ENCODE data around the gene SHB. TPM values are rescaled to one million over a fixed set of nuclear protein-coding genes. Genes with fewer than 3 reads are reported as not detected.
"Not testable (repeated sequence)": the region's sequence is repeated elsewhere in the genome, so short reads cannot be mapped to it uniquely, and the experiment has no call there.

Gene SHB
- total and polyA plus RNA-seq, 2 of the 13 experiments (the other 11 are each of a cell fraction or from before 2014, with no cell fraction given): 19.4 to 20.7 TPM

- Histone ChIP-seq H3K4me1 (ENCODE audit: insufficient read depth, low read length) (peaks cover 95% of the 10 kb centered on the region), H3K36me3 (replicated peaks in 1 of 2; ENCODE audit: control insufficient read depth in 1 of 2, insufficient read depth in 2 of 2, low read length in 2 of 2) (peaks cover 4 to 41% of the 10 kb centered on the region in 2 experiments; a peak in 4 of 5 replicates), H3K79me2 (ENCODE audit: insufficient read depth, low read length) (peaks cover 86% of the 10 kb centered on the region), H3K27ac (ENCODE audit: extremely low read length, insufficient read depth, low read length) (peak overlapping the region; percentile 92), H3K4me2 (ENCODE audit: low read depth, low read length) (0 out of 2 replicates have a peak overlapping the region, but pooled peaks have one; percentile 82)
- H3K4me3 ChIP-seq (replicated peaks in 1 of 3; ENCODE audit: insufficient read depth in 1 of 3, low read depth in 2 of 3, low read length in 3 of 3); CTCF ChIA-PET (ENCODE audit: low intra/inter-chr PET ratio, low total read pairs); FAIRE-seq; ATAC-seq; H3K27me3 ChIP-seq (ENCODE audit: control insufficient read depth in 1 of 2, insufficient read depth in 2 of 2, low read length in 2 of 2); in situ Hi-C loops (cut with HindIII; ENCODE audit: extremely low pct_ligation_motif_present, low pct_unique_long_range_greater_than_20kb); DNase-seq (ENCODE audit: low spot score); H3K9ac ChIP-seq (ENCODE audit: insufficient read depth, low read depth, low read length); BruUV-seq (replicated peaks); H4K20me1 ChIP-seq (ENCODE audit: insufficient read depth, low read length); H2AFZ ChIP-seq (ENCODE audit: low read length); H3K9me3 ChIP-seq (ENCODE audit: low read length): not testable (repeated sequence)
- intact Hi-C loops (cut with micrococcal nuclease; ENCODE audit: unreplicated experiment): loop anchor here (5.0 to 10.0 kb wide), 2 partner anchors 79 to 389 kb away; no protein-coding TSS in a partner anchor
- 92% methylated on average over 10 of the region's 10 CpGs for WGBS (ENCODE audit: low lambda C conversion rate)
- POLR2A ChIA-PET: interaction anchor here (0.7 to 1.8 kb wide), 2 partner anchors 13 to 19 kb away, joined by 4 read pairs; no protein-coding TSS in a partner anchor
- peak; percentile 44; the same call in 1 of the 2 replicates for TF ChIP-seq RARA (CRISPR knock-in tag; IDR thresholded peaks at IDR 0.05)
These were observed 23.1 kb downstream of the SHB start for GRCh38 chr9:38045939-38046338.

GRCh38 chr9:38044706-38045105, 24.3 kb downstream of the SHB start:
- peaks cover 86% of the 10 kb centered on the region for H3K79me2 ChIP-seq (ENCODE audit: insufficient read depth, low read length)
- intact Hi-C loops (cut with micrococcal nuclease; ENCODE audit: unreplicated experiment): loop anchor here (5.0 to 10.0 kb wide), 2 partner anchors 77 to 390 kb away; no protein-coding TSS in a partner anchor
- in situ Hi-C loops (cut with HindIII; ENCODE audit: extremely low pct_ligation_motif_present, low pct_unique_long_range_greater_than_20kb): no loop called here
- FAIRE-seq (no peak), ATAC-seq (no peak), DNase-seq (ENCODE audit: low spot score) (no peak)
- no peak overlapping the region for H2AFZ ChIP-seq (ENCODE audit: low read length)
- H3K27ac ChIP-seq (ENCODE audit: extremely low read length, insufficient read depth, low read length): no peak overlapping the region
- no peaks in the 10 kb centered on the region for H3K27me3 ChIP-seq (ENCODE audit: control insufficient read depth in 1 of 2, insufficient read depth in 2 of 2, low read length in 2 of 2)
- CTCF ChIA-PET (ENCODE audit: low intra/inter-chr PET ratio, low total read pairs): no interaction called here
- no peaks in the 10 kb centered on the region for H3K9me3 ChIP-seq (ENCODE audit: low read length)
- no peak overlapping the region for H3K4me2 ChIP-seq (ENCODE audit: low read depth, low read length)
- no TSS peak for BruUV-seq (replicated peaks)
- H4K20me1 ChIP-seq (ENCODE audit: insufficient read depth, low read length): peaks cover 9% of the 10 kb centered on the region; the same call in 1 of the 2 replicates
- H3K36me3 ChIP-seq (replicated peaks in 1 of 2; ENCODE audit: control insufficient read depth in 1 of 2, insufficient read depth in 2 of 2, low read length in 2 of 2): peaks cover 8 to 39% of the 10 kb centered on the region in 2 experiments
- no peak overlapping the region for H3K4me3 ChIP-seq (replicated peaks in 1 of 3; ENCODE audit: insufficient read depth in 1 of 3, low read depth in 2 of 3, low read length in 3 of 3)
- no peak overlapping the region for H3K9ac ChIP-seq (ENCODE audit: insufficient read depth, low read depth, low read length)
- 54% methylated on average over 2 of the region's 2 CpGs for WGBS (ENCODE audit: low lambda C conversion rate)
- POLR2A ChIA-PET: interaction anchor here (1.3 to 1.8 kb wide), 2 partner anchors 14 to 36 kb away, joined by 4 read pairs; no protein-coding TSS in a partner anchor
- peaks cover 95% of the 10 kb centered on the region for H3K4me1 ChIP-seq (ENCODE audit: insufficient read depth, low read length)
- TF ChIP-seq ZNF3 (CRISPR knock-in tag; IDR thresholded peaks at IDR 0.05) (no peak), ZBTB38 (CRISPR knock-in tag; IDR thresholded peaks at IDR 0.05) (peak; percentile 20; the same call in 1 of the 2 replicates), ZNF687 (CRISPR knock-in tag; IDR thresholded peaks at IDR 0.05) (peak; percentile 72), SAP130 (CRISPR knock-in tag; IDR thresholded peaks at IDR 0.05; ENCODE audit: low read depth) (peak; percentile 18; the same call in 1 of the 2 replicates), ZBTB20 (CRISPR knock-in tag; IDR thresholded peaks at IDR 0.05; ENCODE audit: borderline replicate concordance, low read depth) (no peak), ZSCAN30 (CRISPR knock-in tag; IDR thresholded peaks at IDR 0.05) (no peak), ZBTB33 (CRISPR knock-in tag; IDR thresholded peaks at IDR 0.05) (peak; percentile 84), SNAPC2 (CRISPR knock-in tag; IDR thresholded peaks at IDR 0.05) (no peak), FOXA3 (CRISPR knock-in tag; IDR thresholded peaks at IDR 0.05) (peak; percentile 46)

Data from HepG2 (cell line).